Mesendoderm (in vitro differentiated cells): ENCODE measurements around the gene FAM43A.

Experiments
- DNase-seq: peaks from one replicate; pipeline ENCODE4 v3.0.0; 2013
- H2AK5ac ChIP-seq: 2 replicates; pipeline ENCODE4 v1.6.1; 2013; ENCODE audit warnings: low read length, inconsistent platforms
- H2BK120ac ChIP-seq: 2 replicates; pipeline ENCODE4 v1.6.1; 2013; ENCODE audit warnings: low read depth, mild to moderate bottlenecking, low read length, moderate library complexity, mixed read lengths
- H2BK15ac ChIP-seq: replicated peaks from 2 replicates; pipeline ENCODE4 v1.6.1; 2013; ENCODE audit warnings: low read depth, mild to moderate bottlenecking, moderate library complexity
- H2BK5ac ChIP-seq: 2 replicates; pipeline ENCODE4 v1.6.1; 2013; ENCODE audit warnings: low read length, inconsistent platforms
- H3K18ac ChIP-seq: 2 replicates; pipeline ENCODE4 v1.6.1; 2013; ENCODE audit warnings: mild to moderate bottlenecking, low read length, mixed read lengths
- H3K23ac ChIP-seq: one replicate; pipeline ENCODE4 v1.6.1; 2013; ENCODE audit warnings: low read length
- H3K27ac ChIP-seq: 2 replicates; pipeline ENCODE4 v1.5.1; 2013; ENCODE audit warnings: low read depth, mild to moderate bottlenecking, inconsistent platforms, low read length, moderate library complexity
- H3K27me3 ChIP-seq: 2 replicates; pipeline ENCODE4 v1.6.1; 2013; ENCODE audit warnings: low read length, control low read depth, mild to moderate bottlenecking, inconsistent platforms; ENCODE audit not compliant: insufficient read depth, poor library complexity
- H3K36me3 ChIP-seq: 2 replicates; pipeline ENCODE4 v1.6.1; 2013; ENCODE audit warnings: low read length, inconsistent platforms; ENCODE audit not compliant: control insufficient read depth, insufficient read depth
- H3K4ac ChIP-seq: one replicate; pipeline ENCODE4 v1.6.1; 2013; ENCODE audit warnings: low read depth, mild to moderate bottlenecking, low read length, moderate library complexity
- H3K4me1 ChIP-seq: 2 replicates; pipeline ENCODE4 v1.6.1; 2013; ENCODE audit warnings: low read depth, low read length, inconsistent platforms; ENCODE audit not compliant: control insufficient read depth
- H3K4me2 ChIP-seq: 2 replicates; pipeline ENCODE4 v1.6.1; 2013; ENCODE audit warnings: low read length
- H3K4me3 ChIP-seq: 2 replicates; pipeline ENCODE4 v1.5.1; 2013; ENCODE audit warnings: mild to moderate bottlenecking, low read length
- H3K56ac ChIP-seq: one replicate; pipeline ENCODE4 v1.6.1; 2013; ENCODE audit warnings: low read length
- H3K79me1 ChIP-seq: 2 replicates; pipeline ENCODE4 v1.6.1; 2013; ENCODE audit warnings: low read length, inconsistent platforms
- H3K79me2 ChIP-seq: 2 replicates; pipeline ENCODE4 v1.6.1; 2013; ENCODE audit warnings: mild to moderate bottlenecking, low read length; ENCODE audit not compliant: control insufficient read depth, insufficient read depth
- H3K9ac ChIP-seq: 2 replicates; pipeline ENCODE4 v1.6.1; 2013; ENCODE audit warnings: low read length, inconsistent platforms
- H4K5ac ChIP-seq: one replicate; pipeline ENCODE4 v1.6.1; 2013; ENCODE audit warnings: low read length
- H4K8ac ChIP-seq: one replicate; pipeline ENCODE4 v1.6.1; 2013; ENCODE audit warnings: low read depth, mild to moderate bottlenecking, control low read depth, low read length, moderate library complexity
- WGBS: extraction: QIAGEN DNeasy Blood & Tissue Kit; methylation state at CpG from one replicate; pipeline ENCODE4 v1.1.7; 2013; ENCODE audit warnings: low lambda C conversion rate, missing lambda C conversion rate; ENCODE audit not compliant: insufficient coverage; ENCODE audit errors: extremely low coverage; 5-methylcytosine and 5-hydroxymethylcytosine counted together

FAM43A gene

DNA sequence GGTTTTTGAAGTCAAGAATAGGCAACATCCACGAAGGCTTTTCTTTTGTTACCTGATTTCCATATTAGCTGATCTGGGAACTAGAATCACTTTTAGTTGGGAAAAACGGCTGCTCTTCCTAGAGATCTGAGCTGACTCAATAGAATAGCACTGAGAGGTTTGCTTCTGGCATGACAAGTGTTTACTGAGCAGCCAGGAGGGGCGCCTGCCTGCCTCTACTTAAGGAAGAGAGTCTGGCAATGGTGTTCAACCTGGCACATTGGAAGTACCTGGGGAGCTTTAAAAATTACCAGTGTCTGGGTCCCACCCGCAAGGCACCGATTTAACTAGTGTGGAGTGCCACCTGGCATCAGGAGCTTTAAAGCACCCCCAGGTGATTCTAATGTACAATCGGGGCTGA lies 34.4 kb downstream of the FAM43A start:
- H3K9ac ChIP-seq: no peak overlapping the region
- no peaks in the 10 kb centered on the region for H3K79me1 ChIP-seq
- H3K79me2 ChIP-seq: no peaks in the 10 kb centered on the region
- H3K27me3 ChIP-seq: no peaks in the 10 kb centered on the region
- H3K18ac ChIP-seq: no peak overlapping the region
- no peak overlapping the region for H3K27ac ChIP-seq
- no peak overlapping the region for H2BK15ac ChIP-seq
- H3K4ac ChIP-seq: no peak overlapping the region
- H3K4me1 ChIP-seq: peaks cover 2% of the 10 kb centered on the region
- H4K5ac ChIP-seq: no peak overlapping the region
- no CpG with 5 or more reads among the region's 6 CpGs for WGBS
- H4K8ac ChIP-seq: no peak overlapping the region
- H2AK5ac ChIP-seq: no peak overlapping the region
- no peak overlapping the region for H2BK120ac ChIP-seq
- DNase-seq: no peak
- H3K23ac ChIP-seq: no peak overlapping the region
- no peak overlapping the region for H3K56ac ChIP-seq
- no peak overlapping the region for H3K4me2 ChIP-seq
- no peaks in the 10 kb centered on the region for H3K36me3 ChIP-seq
- no peak overlapping the region for H3K4me3 ChIP-seq
- no peak overlapping the region for H2BK5ac ChIP-seq

DNA sequence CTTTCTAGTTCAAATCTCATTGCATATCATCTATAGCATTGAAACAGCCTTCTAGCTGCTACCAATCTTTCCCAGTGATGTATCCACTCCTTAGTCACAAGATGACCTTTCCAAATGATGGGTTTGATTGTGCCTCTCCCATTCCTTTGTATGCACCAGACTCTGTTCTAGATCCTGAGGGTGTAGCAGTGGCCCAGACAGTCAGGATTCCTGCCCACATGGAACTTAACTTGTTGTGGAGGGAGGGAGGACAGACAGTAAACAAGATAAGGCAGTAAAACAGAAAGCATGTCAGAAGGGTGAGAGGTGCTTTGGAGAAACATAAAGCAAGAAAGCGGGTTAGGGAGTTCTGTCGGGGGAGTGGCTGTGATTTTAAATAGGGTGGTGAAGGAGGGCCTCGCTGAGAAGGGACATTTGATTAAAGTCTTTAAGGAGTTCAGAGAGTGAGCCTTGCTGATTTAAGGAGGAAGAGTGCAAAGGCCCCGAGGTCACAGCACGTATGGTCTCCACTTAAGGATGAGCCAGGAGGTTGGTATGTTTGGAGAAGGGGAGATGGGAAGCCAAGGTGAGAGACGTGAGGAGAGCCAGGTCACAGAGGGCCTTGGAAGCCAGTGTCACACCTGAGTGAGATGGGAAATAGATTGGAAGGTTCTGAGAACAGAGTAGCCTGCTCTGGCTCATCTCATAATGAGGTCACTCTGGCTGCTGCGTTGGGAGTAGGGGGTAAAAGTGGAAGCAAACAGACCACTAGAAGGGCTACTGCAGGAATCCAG lies 38.3 kb downstream of the FAM43A start:
- H3K79me1 ChIP-seq: no peaks in the 10 kb centered on the region
- H3K18ac ChIP-seq: no peak overlapping the region
- H2BK15ac ChIP-seq: no peak overlapping the region
- H2AK5ac ChIP-seq: no peak overlapping the region
- H3K27me3 ChIP-seq: no peaks in the 10 kb centered on the region
- H3K4me2 ChIP-seq: no peak overlapping the region
- no peak overlapping the region for H3K4ac ChIP-seq
- no peak overlapping the region for H3K56ac ChIP-seq
- no peak overlapping the region for H3K27ac ChIP-seq
- H3K79me2 ChIP-seq: no peaks in the 10 kb centered on the region
- no peak overlapping the region for H3K9ac ChIP-seq
- no peak overlapping the region for H3K4me3 ChIP-seq
- H3K4me1 ChIP-seq: no peaks in the 10 kb centered on the region
- H2BK5ac ChIP-seq: no peak overlapping the region
- H3K23ac ChIP-seq: no peak overlapping the region
- H4K5ac ChIP-seq: no peak overlapping the region
- DNase-seq: peak; percentile 69
- WGBS: no CpG with 5 or more reads among the region's 7 CpGs
- H2BK120ac ChIP-seq: no peak overlapping the region
- H4K8ac ChIP-seq: no peak overlapping the region
- no peaks in the 10 kb centered on the region for H3K36me3 ChIP-seq

DNA sequence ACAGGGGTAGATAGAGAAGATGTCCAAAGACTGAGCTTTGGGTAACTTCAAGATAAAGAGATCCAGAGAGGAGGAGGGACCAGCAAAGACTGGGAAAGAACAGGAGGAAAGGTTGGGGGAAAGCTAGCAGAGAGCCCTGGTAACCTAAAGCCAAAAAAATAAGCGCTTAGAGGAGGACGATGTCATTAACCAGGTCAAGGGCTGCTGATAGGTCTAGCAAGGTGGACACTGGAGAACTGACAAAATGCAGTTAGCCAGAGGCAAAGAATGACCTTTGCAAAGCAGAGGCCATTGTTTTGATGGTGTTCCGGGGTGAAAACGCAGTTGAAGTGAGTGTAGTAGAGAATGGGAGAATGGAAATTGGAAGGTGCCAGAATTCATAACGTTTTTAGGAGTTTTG lies 39.7 kb downstream of the FAM43A start:
- no peak overlapping the region for H3K4ac ChIP-seq
- no peak overlapping the region for H2BK5ac ChIP-seq
- H3K23ac ChIP-seq: no peak overlapping the region
- no peaks in the 10 kb centered on the region for H3K36me3 ChIP-seq
- no peak overlapping the region for H3K18ac ChIP-seq
- H4K8ac ChIP-seq: no peak overlapping the region
- H2BK120ac ChIP-seq: no peak overlapping the region
- 100% methylated on average over 2 of the region's 5 CpGs for WGBS
- no peak overlapping the region for H2BK15ac ChIP-seq
- no peaks in the 10 kb centered on the region for H3K79me2 ChIP-seq
- no peak overlapping the region for H3K56ac ChIP-seq
- no peak overlapping the region for H2AK5ac ChIP-seq
- H3K27me3 ChIP-seq: no peaks in the 10 kb centered on the region
- H3K4me3 ChIP-seq: no peak overlapping the region
- no peak overlapping the region for H4K5ac ChIP-seq
- H3K4me1 ChIP-seq: peaks cover 6% of the 10 kb centered on the region
- H3K79me1 ChIP-seq: no peaks in the 10 kb centered on the region
- no peak overlapping the region for H3K4me2 ChIP-seq
- H3K9ac ChIP-seq: no peak overlapping the region
- no peak overlapping the region for H3K27ac ChIP-seq
- no peak for DNase-seq

DNA sequence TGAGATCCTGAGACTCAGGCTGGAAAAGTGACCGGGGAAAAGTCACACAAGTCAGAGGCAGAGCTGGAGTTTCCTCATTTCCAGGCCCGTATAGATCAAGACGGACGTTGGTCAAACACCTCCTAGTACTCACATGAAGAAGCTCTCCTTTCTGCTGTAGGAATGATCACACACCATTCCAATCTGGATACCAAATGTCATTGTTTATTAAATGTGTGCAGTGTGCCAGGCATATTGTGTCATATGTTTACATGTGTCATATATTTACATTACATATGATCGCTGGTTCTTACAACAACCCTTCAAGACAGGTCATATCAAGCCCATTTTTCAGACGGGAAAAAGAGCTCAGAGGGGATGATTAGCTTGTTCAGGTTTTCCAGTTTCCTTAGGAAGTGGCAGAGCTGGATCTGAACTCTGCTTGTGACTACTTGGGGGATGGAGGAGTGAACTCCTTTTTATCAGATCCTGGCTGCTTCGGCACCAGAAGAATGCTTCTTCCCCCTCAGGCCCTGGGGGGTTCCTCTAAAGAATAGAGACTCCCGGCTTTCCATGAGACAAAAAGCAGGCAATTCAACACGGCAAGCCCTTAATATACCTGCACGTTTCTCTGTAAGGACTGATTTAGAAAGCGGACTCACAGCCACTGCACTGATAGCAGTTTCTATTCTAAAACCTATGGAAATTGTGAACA lies 41.9 kb downstream of the FAM43A start:
- no CpG with 5 or more reads among the region's 11 CpGs for WGBS
- no peak overlapping the region for H2AK5ac ChIP-seq
- H3K79me2 ChIP-seq: no peaks in the 10 kb centered on the region
- H3K79me1 ChIP-seq: no peaks in the 10 kb centered on the region
- H3K4me3 ChIP-seq: no peak overlapping the region
- no peak overlapping the region for H3K4ac ChIP-seq
- H2BK15ac ChIP-seq: no peak overlapping the region
- no peak overlapping the region for H3K18ac ChIP-seq
- H3K23ac ChIP-seq: no peak overlapping the region
- H3K56ac ChIP-seq: no peak overlapping the region
- DNase-seq: peak; percentile 40
- no peaks in the 10 kb centered on the region for H3K36me3 ChIP-seq
- H3K27me3 ChIP-seq: no peaks in the 10 kb centered on the region
- no peak overlapping the region for H3K27ac ChIP-seq
- no peak overlapping the region for H3K9ac ChIP-seq
- H3K4me1 ChIP-seq: peaks cover 6% of the 10 kb centered on the region
- H3K4me2 ChIP-seq: no peak overlapping the region
- H2BK120ac ChIP-seq: no peak overlapping the region
- H4K5ac ChIP-seq: no peak overlapping the region
- H4K8ac ChIP-seq: no peak overlapping the region
- H2BK5ac ChIP-seq: no peak overlapping the region

DNA sequence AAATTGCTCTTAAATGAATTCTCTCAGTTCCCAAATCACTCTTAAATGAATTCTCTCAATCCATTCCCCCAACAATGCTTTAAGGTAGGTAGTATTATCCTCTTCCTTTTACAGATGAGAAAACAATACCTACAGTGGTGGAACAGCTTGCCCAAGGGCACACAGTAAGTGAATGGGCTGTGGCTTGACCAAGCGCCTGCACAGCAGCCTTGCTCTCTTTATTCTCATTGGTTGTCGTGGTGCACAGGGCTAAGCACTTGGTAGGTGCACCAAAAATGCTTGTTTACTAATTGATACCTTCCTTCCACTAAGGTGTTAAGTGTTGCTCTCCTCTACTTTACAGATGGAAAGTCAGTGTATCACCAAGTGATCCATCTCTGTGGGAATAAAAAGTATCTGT lies 43.3 kb downstream of the FAM43A start:
- Histone ChIP-seq H3K18ac (no peak overlapping the region), H3K9ac (no peak overlapping the region), H3K27ac (no peak overlapping the region), H2BK5ac (no peak overlapping the region), H3K79me1 (no peaks in the 10 kb centered on the region), H2BK15ac (no peak overlapping the region), H3K4me3 (no peak overlapping the region), H3K23ac (no peak overlapping the region), H3K4me2 (no peak overlapping the region), H3K79me2 (no peaks in the 10 kb centered on the region), H3K4me1 (peaks cover 6% of the 10 kb centered on the region), H4K5ac (no peak overlapping the region), H3K56ac (no peak overlapping the region), H2AK5ac (no peak overlapping the region), H3K36me3 (no peaks in the 10 kb centered on the region), H4K8ac (no peak overlapping the region), H3K4ac (no peak overlapping the region), H3K27me3 (no peaks in the 10 kb centered on the region), H2BK120ac (no peak overlapping the region)
- no CpG with 5 or more reads among the region's 2 CpGs for WGBS
- DNase-seq: no peak
